AG04449 (cell line): ENCODE measurements around the gene ATP6V0A1.

Source experiments
- CTCF ChIA-PET: fragments of 350-600 bp; formaldehyde crosslinking; extraction: SDS; loops from one replicate; lab custom pipeline; 2021; ENCODE audit warnings: antibody characterized with exemption; lab: Yijun Ruan, JAX
- POLR2A ChIA-PET: fragments of 400-600, 350-600 bp; formaldehyde crosslinking; extraction: SDS; loops from one replicate; lab custom pipeline; 2020; ENCODE audit warnings: antibody characterized with exemption, inconsistent platforms; lab: Yijun Ruan, JAX
- DNase-seq: peaks from one replicate; pipeline ENCODE4 v3.0.0-alpha.2; 2010; ENCODE audit warnings: low read depth, low spot score
- H3K4me3 ChIP-seq: 2 replicates; pipeline ENCODE4 v1.5.1; 2011; ENCODE audit warnings: low read depth, mild to moderate bottlenecking, control low read depth, low read length
- CTCF ChIP-seq: IDR thresholded peaks from one replicate; pipeline ENCODE4 v1.5.1; 2011; ENCODE audit warnings: mild to moderate bottlenecking, moderate library complexity, low read length, control low read depth, inconsistent platforms; ENCODE audit not compliant: insufficient read depth; ENCODE audit errors: missing control alignments

The ATP6V0A1 gene

GRCh38 chr17:42502926-42503325 is 44.2 kb downstream of the ATP6V0A1 start:
- TF ChIP-seq CTCF = no peak
- ChIA-PET POLR2A (no interaction called here), CTCF (no interaction called here)
- H3K4me3 ChIP-seq = no peak overlapping the region
- DNase-seq = no peak

- POLR2A ChIA-PET = no interaction called here
- no peak overlapping the region for H3K4me3 ChIP-seq
- no peak for TF ChIP-seq CTCF
- CTCF ChIA-PET = interaction anchor here (0.8 to 2.3 kb wide), 6 partner anchors 10 to 38 kb away, joined by 3 to 13 read pairs (median 4); no protein-coding TSS in a partner anchor
- DNase-seq = no peak
These were observed 49.0 kb downstream of the ATP6V0A1 start for GRCh38 chr17:42507671-42508070.

GRCh38 chr17:42508426-42509165 is 49.9 kb downstream of the ATP6V0A1 start:
- no peak for TF ChIP-seq CTCF
- no peak overlapping the region for H3K4me3 ChIP-seq
- DNase-seq = no peak
- CTCF ChIA-PET = interaction anchor here (1.0 to 2.3 kb wide), 6 partner anchors 9 to 186 kb away, joined by 3 to 14 read pairs (median 4); no protein-coding TSS in a partner anchor
- POLR2A ChIA-PET = interaction anchor here (0.6 to 1.1 kb wide), 2 partner anchors 9 to 44 kb away, joined by 3 to 5 read pairs; no protein-coding TSS in a partner anchor

GRCh38 chr17:42509409-42509808 is 50.7 kb downstream of the ATP6V0A1 start:
- no peak for DNase-seq
- H3K4me3 ChIP-seq = no peak overlapping the region
- ChIA-PET CTCF (interaction anchor here (1.3 to 2.3 kb wide), 3 partner anchors 8 to 187 kb away, joined by 3 to 14 read pairs (median 9); no protein-coding TSS in a partner anchor), POLR2A (interaction anchor here (1.1 kb wide), 1 partner anchor 10 kb away, joined by 5 read pairs; no protein-coding TSS in a partner anchor)
- TF ChIP-seq CTCF = no peak

- POLR2A ChIA-PET = interaction anchor here (1.1 kb wide), 1 partner anchor 10 kb away, joined by 5 read pairs; no protein-coding TSS in a partner anchor
- no peak overlapping the region for H3K4me3 ChIP-seq
- CTCF ChIA-PET = interaction anchor here (2.3 kb wide), 1 partner anchor 187 kb away, joined by 9 read pairs; no protein-coding TSS in a partner anchor
- TF ChIP-seq CTCF = no peak
- no peak for DNase-seq
These were observed 51.2 kb downstream of the ATP6V0A1 start for GRCh38 chr17:42509841-42510240.

- POLR2A ChIA-PET = no interaction called here
- no peak for DNase-seq
- no peak overlapping the region for H3K4me3 ChIP-seq
- CTCF ChIA-PET = interaction anchor here (0.9 to 1.6 kb wide), 5 partner anchors 12 to 200 kb away, joined by 3 to 4 read pairs (median 4); no protein-coding TSS in a partner anchor
- TF ChIP-seq CTCF = no peak
These were observed 53.6 kb downstream of the ATP6V0A1 start for GRCh38 chr17:42512246-42512645.
